HG02798 (cell line): ENCODE data around the gene RYR3.

Experiments
- ATAC-seq: cut with Tn5 transposase; IDR thresholded peaks from one replicate; pipeline ENCODE4 v1.9.1; 2021; ENCODE audit warnings: mild to moderate bottlenecking; ENCODE audit not compliant: unreplicated experiment, poor library complexity

Gene RYR3

GRCh38 chr15:33629647-33630046 is 318.9 kb downstream of the RYR3 start:
- no peak for ATAC-seq

DNA sequence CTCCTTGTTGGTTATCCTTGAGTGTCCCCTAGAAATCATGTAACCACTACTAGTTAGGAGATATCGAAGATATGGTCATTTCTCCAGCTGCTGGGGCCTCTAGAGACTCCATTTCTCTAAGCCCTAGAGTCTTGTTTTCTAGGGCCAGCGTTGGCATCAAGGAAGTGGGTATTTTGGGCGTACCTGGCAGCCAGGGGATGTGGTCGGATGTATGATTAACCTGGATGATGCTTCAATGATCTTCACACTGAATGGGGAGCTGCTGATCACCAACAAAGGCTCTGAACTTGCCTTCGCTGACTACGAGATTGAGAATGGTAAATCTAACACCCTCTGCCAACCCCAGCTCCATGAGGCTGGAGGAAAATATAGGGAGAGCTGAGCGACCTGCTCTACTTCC is 325.5 kb downstream of the RYR3 start:
- no peak for ATAC-seq

DNA sequence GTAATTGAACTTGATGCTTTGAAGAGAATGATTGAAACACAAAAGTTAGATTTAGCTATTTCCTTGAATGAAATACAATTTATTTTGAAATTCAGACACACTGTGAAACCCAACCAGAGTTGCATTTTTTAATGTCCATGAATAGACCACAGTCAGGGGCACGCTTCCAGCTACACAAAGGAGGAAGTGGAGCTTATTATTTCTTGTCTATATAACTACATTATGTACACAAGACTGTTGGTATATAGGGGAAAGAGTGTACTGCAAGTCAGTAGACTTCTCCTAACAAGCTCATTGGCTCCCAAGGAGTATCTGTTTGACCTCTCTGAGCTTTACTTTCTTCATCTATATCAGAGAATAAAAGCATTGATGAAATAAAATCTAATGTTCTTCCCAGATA is 326.2 kb downstream of the RYR3 start:
- ATAC-seq: no peak

DNA sequence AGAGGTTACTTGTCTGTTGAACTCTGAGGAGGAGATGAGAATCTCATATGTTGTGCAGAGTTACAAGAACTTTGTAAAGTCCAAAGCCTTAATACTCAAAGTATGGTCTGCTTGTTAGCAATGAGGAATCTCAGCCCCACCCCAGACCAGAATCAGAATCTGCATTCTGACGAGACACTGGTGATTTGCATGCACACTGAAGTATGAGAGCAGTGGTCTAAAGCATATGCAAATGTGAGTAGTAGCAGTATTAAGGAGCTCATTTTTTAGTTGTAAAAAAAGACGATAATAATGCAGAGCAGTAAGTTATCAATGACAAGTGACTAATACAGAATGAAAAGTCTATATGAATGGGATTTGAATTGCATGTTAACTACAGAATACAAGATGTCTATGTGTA is 327.7 kb downstream of the RYR3 start:
- peak; percentile 43 for ATAC-seq

- ATAC-seq: no peak
Observed at GRCh38 chr15:33639051-33639450, 328.3 kb downstream of the RYR3 start.

DNA sequence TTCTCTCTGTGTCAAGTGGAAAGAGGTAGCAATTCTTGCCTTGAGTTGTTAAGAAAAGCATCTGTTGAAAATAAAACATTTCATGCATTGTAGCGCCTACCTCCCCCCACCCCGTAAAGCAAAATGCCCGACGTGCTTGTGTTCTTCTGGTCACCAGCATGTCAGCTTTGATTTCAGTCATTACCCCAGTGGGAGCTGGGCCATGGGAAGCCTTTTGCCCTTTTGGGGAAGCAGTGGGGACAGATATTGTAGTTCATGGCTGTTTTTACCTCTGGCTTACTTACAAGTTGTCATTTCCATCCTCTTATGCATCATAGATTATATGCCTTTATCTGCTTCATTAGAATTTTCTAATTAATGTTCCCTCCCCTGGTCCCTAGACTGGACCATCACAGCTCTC is 328.7 kb downstream of the RYR3 start:
- no peak for ATAC-seq

DNA sequence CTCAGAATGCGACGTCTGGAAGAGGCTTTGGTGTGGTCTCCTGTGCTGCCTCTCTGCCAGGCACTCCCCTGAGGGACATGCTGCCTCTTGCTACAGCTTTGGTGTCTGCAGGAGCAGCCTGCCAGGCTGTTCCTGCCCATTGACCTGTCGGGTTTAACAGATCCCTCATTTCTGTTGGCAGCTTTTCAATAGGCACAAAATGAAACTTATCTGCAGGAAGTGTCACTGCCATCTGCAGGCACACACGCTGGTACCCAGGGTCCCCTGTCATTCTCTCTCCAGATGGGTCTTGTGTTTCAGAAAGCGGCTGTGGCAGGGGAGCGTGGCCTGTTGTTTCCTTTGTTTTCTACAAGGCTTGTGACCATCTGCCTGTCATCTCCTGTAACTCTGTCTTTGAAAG is 329.2 kb downstream of the RYR3 start:
- no peak for ATAC-seq

- ATAC-seq: no peak
Observed at GRCh38 chr15:33641069-33641468, 330.3 kb downstream of the RYR3 start.

DNA sequence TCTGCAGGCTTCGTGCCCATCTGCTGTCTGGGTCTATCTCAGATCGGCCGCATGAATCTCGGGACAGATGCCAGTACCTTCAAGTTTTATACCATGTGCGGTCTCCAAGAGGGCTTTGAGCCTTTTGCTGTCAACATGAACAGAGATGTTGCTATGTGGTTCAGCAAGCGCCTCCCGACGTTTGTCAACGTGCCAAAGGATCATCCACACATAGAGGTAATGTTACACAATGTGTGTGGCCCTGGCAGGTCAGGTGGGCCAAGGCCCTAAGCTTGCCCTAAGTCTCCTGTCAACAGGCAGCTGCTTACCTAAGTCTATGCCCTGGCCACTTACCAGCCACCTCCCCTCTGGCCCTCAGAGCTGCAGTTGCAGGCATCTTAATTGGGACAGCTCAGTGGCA is 333.5 kb downstream of the RYR3 start:
- no peak for ATAC-seq

- no peak for ATAC-seq
Observed at GRCh38 chr15:33646744-33647143, 336.0 kb downstream of the RYR3 start.

- ATAC-seq: no peak
Observed at GRCh38 chr15:33649217-33649933, 338.6 kb downstream of the RYR3 start.

GRCh38 chr15:33654860-33655259 is 344.1 kb downstream of the RYR3 start:
- no peak for ATAC-seq

DNA sequence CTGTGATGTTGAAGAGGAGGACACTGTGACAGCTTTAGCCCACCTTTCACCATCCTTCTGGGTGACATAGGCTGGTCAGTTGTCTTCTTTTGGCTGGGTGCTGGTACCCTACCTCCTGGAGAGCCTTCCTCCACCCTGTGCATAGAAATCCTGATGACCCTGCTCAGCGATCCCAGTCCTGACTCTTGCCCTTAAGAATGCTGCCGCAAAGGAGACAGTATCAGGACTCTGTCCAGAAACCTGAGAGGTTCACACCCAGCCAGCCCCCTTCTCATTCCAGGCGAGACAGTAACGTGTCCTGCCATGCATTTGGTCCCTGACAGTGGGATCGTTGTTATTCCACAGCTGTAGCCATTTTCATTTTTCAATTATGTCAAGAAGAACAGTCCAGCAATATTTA is 344.7 kb downstream of the RYR3 start:
- ATAC-seq: no peak

- no peak for ATAC-seq
Observed at GRCh38 chr15:33656168-33656567, 345.4 kb downstream of the RYR3 start.

DNA sequence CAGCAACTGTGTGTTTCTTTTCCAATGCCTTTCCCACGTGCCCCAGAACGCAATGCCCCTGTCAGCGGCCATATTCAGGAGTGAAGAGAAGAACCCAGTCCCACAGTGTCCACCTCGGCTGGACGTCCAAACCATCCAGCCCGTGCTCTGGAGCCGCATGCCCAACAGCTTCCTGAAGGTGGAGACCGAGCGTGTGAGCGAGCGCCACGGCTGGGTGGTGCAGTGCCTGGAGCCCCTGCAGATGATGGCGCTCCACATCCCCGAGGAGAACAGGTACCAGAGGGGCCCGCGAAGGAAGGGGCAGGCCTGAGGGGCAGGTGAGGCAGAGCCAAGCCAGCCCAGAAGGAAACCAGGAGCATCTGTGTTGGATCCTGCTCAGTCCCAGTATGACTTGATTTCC is 349.4 kb downstream of the RYR3 start:
- no peak for ATAC-seq

DNA sequence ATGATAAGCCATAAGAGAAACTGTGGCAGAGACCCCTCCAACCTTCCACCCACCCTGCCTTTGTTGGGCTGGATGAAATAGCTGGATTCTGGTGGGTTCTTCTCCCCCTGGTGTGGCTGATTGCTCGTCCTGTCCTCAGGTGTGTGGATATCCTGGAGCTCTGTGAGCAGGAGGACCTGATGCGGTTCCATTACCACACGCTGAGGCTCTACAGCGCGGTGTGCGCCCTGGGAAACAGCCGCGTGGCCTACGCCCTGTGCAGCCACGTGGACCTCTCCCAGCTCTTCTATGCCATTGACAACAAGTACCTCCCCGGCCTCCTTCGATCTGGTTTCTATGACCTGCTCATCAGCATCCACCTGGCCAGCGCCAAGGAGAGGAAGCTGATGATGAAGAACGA is 351.2 kb downstream of the RYR3 start:
- no peak for ATAC-seq

DNA sequence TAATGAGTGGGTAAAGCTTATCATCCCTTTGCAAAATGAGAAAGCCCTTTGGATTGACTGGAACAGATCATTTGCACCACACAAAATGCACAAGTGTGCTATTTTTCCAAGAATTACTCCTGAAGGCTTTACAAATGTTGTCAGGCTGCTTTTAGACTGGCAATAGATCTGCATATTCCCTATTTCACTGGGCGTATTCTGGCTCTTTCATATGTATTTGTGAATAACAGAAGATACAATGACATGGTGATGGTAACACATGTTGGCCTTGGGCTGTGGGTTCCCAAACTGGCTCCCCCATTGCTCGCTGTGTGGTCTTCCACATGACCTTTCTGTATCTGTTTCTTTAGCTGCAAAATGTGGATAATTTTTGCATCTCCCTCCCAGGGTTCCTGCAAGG is 354.2 kb downstream of the RYR3 start:
- ATAC-seq: no peak

- ATAC-seq: no peak
Observed at GRCh38 chr15:33670567-33670966, 359.8 kb downstream of the RYR3 start.

- ATAC-seq: peak; percentile 63
Observed at GRCh38 chr15:33671456-33671855, 360.7 kb downstream of the RYR3 start.

DNA sequence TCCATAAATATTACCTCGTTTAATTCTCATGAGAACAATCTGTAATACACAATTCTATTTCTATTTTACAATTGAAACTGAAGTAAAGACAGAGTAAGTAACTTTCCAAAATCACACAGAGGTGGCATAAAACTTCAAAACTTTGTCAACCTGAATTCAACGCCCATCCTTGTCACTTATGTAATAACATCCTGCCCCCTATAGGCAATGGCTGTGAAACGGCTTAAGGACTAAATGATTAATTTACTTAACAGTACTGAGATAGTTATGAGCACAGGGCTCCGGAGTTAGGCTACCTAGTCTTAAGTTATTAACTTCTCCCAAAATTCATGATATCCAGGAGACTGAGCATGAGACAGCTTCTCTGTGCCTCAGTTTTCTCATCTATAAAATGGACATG is 364.5 kb downstream of the RYR3 start:
- ATAC-seq: no peak

DNA sequence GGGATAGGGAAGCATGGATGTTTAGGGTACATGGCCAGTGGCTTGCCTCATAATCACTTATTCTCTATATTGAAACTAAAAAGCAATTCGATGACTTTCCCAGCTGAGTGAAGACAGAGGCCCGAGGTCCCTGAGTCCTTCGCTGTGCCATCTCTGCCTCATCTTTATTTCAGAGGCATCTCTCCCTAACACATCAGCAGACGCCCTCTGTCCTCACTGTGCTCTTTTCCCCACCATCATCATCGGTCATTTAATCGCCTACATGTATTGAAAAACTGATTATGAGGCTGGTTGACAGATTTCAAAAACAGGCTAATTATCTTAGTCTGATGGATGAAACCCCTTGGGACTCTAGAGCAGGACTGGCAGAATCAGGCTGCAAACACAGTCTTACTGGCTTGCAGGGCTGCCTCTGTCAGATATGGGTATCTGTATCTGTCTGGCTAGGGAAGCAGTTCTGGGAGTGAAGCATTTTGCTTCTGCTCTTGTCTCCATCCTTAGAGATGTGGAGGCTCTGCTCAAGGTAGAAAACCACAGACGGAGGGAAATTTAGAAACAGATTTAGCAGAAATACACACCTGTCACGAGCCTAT is 366.6 kb downstream of the RYR3 start:
- no peak for ATAC-seq

- ATAC-seq: no peak
Observed at GRCh38 chr15:33678176-33678575, 367.4 kb downstream of the RYR3 start.
